HG02623 (cell line): ENCODE measurements around the gene SPP2.

Experiments used
- ATAC-seq: cut with Tn5 transposase; IDR thresholded peaks from one replicate; pipeline ENCODE4 v1.9.1; 2021; ENCODE audit warnings: moderate library complexity; ENCODE audit not compliant: unreplicated experiment

Gene SPP2, protein sequence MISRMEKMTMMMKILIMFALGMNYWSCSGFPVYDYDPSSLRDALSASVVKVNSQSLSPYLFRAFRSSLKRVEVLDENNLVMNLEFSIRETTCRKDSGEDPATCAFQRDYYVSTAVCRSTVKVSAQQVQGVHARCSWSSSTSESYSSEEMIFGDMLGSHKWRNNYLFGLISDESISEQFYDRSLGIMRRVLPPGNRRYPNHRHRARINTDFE

DNA sequence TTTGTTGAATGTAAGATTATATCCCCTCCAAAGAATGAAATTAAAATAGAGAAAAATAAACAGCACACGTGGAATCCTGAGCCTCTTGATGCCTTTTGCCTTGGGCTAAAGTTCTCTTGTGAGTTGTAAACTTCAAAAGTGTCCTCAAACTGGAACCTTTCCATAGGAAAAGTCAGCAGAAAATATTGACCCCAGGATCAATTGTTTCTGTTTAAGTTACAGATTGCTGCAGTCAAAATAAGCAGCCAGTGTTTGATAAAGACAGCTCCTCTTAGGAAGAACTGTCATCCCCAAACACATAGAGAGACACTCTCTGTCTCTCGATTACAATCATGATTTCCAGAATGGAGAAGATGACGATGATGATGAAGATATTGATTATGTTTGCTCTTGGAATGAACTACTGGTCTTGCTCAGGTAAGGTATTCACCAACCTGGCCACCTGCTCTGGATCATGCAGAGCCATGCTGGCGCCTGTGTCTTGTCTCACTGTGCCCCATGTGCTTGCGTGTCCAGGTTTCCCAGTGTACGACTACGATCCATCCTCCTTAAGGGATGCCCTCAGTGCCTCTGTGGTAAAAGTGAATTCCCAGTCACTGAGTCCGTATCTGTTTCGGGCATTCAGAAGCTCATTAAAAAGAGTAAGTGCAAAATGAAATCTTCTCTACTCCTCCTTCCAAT is at the start of gene SPP2:
TSS of gene SPP2 (plus strand) at position 248 of the 681 bp plus-strand sequence. CDS start at position 333, 85 bp downstream.
- ATAC-seq = no peak

DNA sequence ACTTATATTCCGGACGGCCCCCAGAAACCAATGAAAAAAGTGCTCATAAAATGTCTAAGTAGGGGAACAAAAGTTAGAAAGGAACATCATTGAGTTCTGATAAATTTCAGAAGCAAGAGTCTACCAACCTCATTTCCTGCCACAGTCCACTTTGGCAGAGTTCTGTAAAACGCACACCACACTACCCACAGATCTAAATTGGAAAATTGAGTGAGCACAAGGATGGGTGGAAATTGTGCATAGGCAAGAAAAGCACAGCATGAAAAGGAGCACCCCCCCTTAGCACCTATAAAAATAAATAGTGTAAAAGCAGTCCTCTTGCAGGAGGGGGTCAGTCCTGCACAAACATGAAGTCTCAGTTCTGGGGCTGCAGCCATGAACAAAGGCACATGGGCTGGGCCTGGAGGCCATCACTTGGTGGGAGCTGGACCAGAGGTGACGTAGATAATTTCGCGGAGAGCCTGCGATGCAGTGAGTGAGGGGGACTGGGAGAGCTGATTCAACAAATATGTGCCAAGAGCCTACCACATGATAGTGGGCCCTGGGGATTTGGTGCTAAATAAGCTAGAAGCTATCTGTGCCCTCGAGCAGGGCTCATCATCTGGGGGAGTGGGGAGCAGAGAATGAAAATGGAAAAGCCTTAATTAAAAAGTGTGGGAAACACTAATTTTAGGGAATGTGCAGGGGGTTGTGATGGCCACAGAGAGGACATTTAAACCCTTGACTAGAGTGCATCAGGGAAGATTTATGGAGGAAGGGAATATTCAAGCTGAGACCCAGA is 48.9 kb upstream of the SPP2 start:
- ATAC-seq = no peak

DNA sequence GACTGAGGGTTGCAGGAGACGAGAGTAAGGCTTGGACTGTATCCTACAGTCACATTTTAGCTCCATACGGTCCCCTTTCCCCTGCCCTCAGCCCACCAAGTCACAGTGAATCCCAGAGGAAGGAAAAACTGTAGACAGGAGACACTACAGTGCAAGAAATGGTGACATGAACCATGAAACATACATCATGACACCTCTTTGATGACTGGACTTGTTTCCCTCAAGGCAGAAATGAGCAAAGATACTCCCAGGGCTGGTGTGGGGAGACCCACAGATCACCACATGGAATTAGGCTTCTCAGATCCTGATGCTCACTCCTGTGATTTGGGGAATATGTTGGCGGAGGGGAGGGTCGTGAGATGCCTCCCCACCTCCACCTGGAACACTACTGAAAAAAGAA is 48.2 kb upstream of the SPP2 start:
- no peak for ATAC-seq

DNA sequence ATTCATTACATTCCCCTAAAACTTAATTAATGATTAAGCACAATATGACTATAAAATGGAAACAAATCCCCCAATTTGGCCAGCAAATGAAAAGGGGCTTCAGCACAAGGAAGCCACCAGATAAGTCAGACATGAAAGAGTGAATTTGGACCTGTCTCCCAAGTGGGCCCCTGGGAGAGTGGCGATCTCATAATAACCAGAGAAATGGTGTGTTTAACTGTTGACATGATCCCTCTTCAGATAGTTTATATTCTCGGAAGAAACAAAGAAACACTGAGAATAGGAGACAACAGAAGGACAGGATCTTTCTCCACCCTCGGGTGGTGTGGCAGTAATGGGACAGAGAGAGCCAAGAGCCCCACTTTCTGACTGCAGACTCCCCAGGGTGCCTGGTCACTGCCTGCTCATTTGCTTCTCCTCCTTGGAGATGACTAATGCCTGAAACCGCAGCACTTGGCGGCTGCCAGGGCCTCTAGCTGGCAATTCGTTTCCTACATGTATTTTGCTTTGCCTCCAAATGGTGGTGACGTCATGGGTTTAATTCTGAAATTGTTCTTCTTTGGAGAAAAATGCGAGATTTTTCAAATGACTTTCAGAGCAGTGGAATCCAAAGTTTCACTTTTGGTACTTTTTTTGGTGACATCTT is 46.4 kb upstream of the SPP2 start:
- ATAC-seq = no peak

DNA sequence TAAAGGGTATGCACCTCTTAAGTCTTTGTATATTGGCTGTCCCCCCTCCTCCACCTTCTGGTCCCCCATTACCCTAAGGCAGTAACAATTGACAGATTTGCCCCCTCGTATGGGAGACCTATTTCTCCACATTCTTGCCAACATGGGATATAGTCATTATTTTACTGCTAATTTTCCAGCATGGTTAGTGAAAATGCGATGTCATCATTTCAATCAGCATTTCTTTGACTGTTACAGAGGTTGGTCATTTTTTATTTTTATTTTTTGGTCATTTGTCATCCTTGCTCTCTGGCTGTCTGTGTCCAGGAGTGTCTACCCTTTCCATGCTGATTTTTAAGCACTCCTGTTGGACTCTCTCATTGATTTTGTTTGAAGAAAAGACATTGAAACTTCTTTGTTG is 45.4 kb upstream of the SPP2 start:
- ATAC-seq = no peak

DNA sequence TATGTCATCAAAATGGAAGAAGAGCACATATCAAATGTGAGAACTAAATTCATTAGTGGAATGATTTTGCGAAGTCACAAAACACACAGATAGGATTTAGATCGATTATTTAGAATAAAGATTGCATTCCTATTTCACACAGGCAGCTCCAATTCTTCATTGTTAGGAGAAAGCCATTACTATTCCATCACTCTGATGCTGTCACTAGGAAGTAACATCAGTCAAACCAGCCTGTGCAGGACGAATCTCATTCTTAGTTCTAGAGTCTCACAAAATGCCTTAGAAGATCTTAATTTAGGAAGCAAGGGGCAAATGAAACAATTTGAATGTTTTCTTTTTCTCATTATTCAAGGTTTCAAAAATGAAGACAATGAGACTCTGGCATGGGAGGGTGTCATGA is 44.0 kb upstream of the SPP2 start:
- ATAC-seq = no peak

DNA sequence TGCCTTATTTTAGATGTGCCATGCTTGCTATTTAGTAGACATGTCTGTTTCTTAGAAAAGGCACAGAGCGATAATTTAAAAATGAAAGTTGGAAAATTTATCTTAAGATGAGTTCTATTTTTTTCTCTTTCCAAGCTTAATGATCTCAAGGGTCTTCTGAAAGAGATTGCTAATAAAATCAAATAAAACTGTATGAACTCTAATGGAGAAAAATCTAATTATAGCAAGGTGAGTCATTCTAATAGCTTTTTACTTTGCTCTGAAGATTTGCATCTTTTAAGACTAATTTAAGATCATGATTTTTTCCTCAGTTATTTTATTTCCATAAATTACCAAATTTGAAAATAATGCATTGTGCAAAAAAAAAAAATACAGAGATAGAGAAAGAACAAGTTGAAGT is 36.1 kb upstream of the SPP2 start:
- no peak for ATAC-seq

DNA sequence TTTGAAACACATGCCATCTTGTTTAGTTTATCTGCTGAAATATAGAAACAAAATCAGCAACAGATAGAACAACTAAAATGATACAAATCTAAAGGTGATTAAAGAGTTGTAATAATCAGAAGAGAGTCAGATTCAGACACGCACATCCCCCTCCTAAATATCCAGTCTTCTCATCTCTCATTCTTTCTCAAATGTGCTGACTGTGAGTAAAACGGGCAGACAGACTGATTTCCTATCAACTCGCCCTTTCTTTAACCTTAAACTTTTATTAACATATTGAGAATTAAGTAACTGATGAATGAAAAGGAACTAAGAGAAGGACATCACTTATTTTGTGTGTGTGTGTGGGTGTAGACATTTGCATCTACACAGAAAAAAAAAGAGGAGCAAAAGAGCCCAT is 34.6 kb upstream of the SPP2 start:
- ATAC-seq = no peak

DNA sequence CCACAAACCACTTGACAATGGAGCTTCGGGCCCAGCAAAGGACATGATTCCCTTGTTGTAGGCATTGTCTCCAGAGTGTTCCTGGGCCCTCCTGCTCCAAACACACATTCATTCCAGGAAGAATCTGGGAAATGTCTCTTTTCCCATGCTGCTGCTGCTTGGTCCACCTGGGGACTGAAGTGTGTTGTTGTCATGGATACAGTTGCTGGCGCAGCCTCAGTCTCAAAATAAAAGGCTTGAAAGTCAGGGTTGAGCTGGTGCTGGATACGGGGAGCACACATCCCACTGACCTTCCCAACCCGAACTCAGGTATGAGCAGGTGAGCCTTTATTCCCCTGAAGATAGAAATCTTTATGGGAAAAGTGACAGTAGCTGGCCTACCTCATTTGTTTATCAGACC is 30.6 kb upstream of the SPP2 start:
- ATAC-seq = no peak

DNA sequence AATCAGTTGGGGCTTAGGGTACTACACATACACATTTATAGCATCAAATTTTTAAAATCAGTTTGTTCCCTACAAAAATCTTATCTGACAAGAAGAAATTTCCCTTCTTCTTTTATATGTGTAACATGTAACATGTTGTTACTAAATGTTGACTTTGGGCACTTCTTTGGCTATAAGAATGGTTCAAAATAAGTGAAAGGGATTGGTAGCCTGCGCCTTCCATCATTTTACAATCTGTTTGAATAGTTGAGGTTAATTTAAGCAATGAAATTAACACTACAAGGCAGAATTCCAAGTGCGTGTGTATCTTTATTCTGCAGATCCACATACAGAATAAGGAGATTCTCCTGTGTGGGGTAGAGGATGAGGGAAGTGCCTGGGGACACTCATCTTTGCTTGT is 30.2 kb upstream of the SPP2 start:
- no peak for ATAC-seq

DNA sequence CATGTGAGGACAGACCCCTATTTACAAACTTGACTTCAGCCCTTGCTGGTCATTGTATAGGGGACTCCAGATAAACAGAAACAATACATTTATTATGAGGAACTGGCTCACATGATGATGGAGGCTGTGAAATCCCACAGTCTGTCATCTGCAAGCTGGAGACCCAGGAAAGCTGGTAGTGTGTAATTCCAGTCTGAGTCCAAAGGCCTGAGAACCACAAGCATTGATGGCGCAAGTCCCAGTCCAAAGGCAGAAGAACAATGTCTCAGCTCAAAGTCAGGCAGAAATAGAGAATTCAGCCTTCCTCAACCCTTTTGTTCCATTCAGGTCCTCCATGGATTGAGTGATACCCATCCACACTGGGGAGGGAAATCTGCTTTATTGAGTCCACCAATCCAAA is 28.1 kb upstream of the SPP2 start:
- no peak for ATAC-seq

DNA sequence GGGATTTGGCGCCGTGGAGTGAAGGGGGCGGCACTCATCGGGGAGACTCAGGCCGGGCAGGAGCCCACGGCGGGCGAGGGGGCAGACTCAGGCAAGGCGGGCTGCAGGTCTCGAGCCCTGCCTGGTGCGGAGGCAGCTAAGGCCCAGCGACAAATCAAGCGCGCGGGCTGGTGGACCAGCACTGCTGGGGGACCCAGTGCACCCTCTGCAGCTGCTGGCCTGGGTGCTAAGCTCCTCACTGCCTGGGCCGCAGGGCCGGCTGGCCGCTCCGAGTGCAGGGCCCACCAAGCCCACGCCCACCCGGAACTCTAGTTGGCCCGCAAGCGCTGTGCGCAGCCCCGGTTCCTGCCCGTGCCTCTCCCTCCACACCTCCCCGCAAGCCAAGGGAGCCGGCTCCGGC is 26.2 kb upstream of the SPP2 start:
- ATAC-seq = no peak

DNA sequence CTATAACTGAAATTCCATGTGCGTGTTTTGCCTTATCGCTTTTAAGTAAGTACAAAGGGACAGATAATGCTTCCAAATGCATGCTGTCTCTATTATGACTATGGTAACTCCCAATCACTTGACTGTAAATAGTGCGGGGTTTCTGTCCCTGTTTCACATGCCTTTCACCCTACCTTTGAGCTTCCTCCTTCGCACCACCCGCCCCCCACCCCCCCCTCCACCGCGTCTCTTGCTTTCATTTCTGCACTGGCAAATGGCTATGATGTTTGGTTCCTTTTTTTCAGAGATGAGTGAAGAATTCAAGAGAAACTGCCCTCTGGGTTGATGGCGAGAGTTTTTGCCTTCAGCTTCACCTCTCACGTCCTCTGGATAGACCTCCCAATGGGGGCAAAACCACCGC is 25.0 kb upstream of the SPP2 start:
- no peak for ATAC-seq

DNA sequence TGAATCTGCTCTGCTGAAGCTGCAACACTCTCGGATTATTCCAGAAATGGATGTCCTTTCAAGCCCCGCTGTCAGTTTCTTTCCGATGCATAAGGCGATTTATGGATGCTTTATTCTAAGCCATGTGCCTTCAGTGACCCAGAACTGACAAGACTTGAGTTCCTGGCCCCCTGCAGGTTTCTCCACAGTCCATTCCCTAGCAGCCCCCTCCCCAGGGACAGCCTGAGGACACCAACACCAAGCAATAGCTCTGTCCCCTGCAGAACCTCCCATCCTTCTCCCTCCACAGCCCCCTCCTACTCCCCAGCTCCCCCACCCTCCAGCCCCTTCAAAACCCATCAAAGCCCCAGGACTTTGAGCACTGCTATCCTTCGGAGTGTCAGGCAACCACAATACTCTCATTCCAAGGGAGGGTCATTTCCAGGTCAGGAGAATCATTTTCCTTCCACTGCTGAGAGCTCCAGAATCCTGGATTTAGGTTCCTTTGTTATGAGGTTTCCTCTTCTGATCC is 24.6 kb upstream of the SPP2 start:
- ATAC-seq = no peak

DNA sequence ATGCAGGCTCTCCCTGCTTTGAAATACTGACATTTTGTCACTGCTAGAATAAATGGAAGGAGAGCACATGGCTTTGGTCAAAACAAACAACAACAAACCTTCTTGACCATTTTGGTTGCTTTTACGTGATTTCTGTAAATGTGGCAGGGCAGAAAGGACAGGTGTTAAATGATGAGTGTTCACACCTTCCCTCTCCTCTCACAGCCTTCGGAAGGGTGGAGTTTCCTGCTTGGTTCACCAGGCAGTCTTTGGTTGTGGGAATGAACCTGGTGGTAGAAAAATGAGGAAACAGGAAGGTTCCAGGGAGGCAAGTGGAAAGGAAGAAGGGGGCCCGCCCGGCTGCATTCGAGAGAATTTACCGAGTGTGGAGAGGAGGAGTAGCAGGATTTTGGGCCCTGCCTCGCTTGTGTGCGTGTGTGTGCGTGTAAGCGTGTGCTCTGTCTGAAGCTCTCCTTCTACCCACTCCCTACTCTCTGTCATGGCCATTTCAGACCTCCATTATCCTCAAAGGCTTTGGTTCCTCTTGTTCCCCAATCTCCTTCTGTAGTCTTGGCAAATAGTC is 23.7 kb upstream of the SPP2 start:
- ATAC-seq = no peak

DNA sequence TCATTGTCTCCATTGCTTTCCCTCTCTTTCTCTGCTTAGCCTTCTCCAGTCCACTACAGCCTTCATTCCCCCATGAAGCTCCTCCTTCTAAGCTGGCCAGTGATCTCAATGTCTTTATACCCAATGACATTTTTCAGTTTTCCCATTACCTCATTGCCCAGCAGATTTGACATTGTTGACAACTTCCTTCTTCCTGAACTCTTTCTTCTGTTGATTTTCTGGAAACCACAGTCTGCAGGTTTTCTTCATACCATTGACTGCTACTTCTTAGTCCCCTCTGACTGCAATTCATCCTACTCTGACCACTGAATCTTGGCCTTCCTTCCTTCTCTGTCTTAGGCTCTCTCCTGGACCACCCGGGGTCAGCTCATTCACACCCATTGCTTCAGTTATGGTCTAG is 22.9 kb upstream of the SPP2 start:
- no peak for ATAC-seq

DNA sequence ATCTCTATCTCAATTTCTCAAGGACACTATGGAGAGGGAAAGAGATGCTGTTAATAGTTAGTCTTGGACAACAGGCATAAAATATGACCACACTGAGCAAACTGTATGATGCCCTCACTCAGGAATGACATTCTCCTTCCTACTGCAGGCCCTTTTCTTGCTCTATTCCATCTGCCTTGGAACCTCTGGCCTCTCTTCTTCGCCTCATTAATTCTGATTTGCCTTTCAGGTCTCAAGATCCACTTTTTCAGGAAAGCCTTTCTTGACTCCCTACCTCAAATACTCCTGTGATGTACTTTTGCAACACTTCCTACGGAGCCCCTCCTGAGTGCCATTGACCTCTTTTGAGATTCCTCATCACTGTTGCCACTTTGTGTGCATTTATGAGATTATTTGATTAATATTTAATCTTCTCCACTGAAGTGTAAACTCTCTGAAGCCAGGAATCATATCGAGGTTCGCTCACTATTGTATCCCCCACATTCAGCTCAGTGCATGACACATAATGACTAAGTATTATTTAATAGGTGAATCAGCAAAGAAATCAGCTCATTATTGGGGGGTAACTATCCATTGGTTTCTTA is 21.3 kb upstream of the SPP2 start:
- ATAC-seq = no peak

DNA sequence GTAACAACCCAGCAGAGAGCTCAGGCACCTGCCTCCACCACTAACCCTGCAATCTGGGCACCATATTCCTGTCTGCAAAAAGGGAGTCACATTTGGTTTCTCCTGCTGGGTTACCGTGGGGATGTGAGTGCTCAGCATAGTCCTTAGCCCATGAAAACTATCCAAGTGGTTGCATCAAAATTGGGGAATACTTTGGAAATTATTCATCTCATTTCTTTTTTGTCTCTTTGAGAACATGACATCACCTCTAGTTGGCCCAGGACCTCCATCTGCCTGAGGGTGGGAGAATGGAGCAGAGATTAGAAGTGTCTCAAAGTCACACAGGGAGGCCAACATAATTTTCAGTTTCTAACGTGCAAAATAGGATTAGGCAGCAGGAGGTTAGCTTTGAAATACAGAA is 19.3 kb upstream of the SPP2 start:
- no peak for ATAC-seq

DNA sequence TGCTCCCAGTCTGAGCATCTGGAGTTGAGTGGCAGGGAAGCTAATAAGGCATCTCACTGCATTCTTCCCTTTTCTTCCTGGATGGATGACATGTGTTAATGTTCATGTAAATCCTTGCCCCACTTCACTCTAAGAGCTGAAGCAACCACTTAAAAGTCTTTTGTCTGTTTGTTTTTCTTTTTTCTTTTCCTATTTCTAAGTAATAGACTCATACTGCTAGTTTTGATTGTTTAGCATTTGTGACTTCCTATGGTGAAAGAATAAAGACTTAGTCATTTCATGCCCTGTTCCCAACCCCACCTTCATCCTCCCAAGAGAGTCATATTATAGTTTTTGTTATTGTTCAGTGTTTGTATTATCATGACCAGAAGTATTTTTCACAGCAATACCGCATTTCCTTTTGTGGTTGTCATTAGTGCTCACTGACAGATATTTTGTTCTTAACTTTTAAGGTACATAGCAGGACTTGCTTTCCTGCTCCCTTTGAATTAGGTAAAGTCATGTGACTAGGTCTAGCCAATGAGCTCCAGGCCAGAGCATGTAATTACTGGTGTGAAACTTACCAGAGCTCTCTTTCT is 18.1 kb upstream of the SPP2 start:
- ATAC-seq = no peak

DNA sequence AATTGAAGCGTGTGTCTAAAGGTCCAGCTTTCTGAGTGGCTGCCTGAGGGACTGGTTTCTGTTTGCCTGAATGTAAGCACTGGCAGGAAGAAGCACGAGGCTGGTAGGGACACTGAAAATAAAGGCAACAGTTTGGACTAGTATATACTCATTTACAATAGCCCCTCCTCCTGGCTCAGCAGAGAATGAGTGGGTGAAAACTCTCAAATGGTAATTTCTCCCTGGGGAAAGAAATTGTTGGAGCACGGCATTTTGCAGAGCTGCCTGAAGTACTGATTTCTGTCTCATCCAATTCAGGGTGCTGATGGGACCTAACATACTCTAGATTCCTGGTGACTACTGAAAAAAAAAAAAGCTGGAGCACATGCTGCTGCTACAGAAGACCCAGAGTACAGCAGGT is 17.3 kb upstream of the SPP2 start:
- ATAC-seq = no peak

DNA sequence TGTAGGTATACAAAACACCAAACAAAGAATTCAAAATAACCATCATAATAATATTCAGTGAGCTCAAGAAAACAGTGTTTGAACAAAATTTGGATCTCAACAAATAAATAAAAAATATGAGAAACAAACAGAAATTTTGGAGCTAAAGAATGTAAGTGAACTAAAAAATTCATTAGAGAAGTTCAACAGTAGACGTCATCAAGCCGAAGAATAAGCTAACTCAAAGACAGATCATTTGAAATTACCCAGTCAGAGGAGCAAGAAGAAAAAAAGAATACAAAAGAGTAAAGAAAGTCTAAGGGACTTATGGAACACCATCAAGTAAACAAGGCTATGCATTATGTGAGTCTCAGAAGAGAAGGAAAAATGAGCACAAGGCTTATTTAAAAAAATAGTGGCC is 16.6 kb upstream of the SPP2 start:
- no peak for ATAC-seq
